ENCODE measurements around the gene PDE10A.

GRCh38 chr6:165468340-165469235 is 194.5 kb downstream of the PDE10A start:
- TF ChIP-seq CTCF (IDR thresholded peaks at IDR 0.05) (no peak), POLR2A (IDR thresholded peaks at IDR 0.05; ENCODE audit: low read depth) (no peak), POLR2AphosphoS5 (IDR thresholded peaks at IDR 0.05) (no peak)

Measured in esophagus muscularis mucosa (tissue), 3 donors.